IPS DF 6.9 (cell line): ENCODE results near the gene HOXD13.

Source experiments
- DNase-seq: peaks from one replicate; pipeline ENCODE4 v3.0.0-alpha.2; 2013; ENCODE audit warnings: low read depth, low spot score
- H3K27ac ChIP-seq: one replicate; pipeline ENCODE4 v1.5.1; 2013; ENCODE audit warnings: low read length, control low read depth
- H3K27me3 ChIP-seq: 2 replicates; pipeline ENCODE4 v1.6.1; 2013; ENCODE audit warnings: mild to moderate bottlenecking, low read length; ENCODE audit not compliant: control insufficient read depth, insufficient read depth
- H3K36me3 ChIP-seq: 2 replicates; pipeline ENCODE4 v1.6.1; 2013; ENCODE audit warnings: low read length; ENCODE audit not compliant: control insufficient read depth, insufficient read depth
- H3K4me1 ChIP-seq: 2 replicates; pipeline ENCODE4 v1.6.1; 2013; ENCODE audit warnings: low read length; ENCODE audit not compliant: control insufficient read depth, insufficient read depth
- H3K4me3 ChIP-seq: 2 replicates; pipeline ENCODE4 v1.5.1; 2013; ENCODE audit warnings: mild to moderate bottlenecking, low read length
- H3K9me3 ChIP-seq: 2 replicates; pipeline ENCODE4 v1.6.1; 2013; ENCODE audit warnings: low read length, inconsistent platforms; ENCODE audit not compliant: control insufficient read depth, insufficient read depth
- WGBS: extraction: QIAGEN DNeasy Blood & Tissue Kit; methylation state at CpG from one replicate; pipeline ENCODE4 v1.1.7; 2013; ENCODE audit warnings: mixed read lengths, missing lambda C conversion rate; ENCODE audit not compliant: insufficient read length, insufficient coverage; 5-methylcytosine and 5-hydroxymethylcytosine counted together

The HOXD13 gene

DNA sequence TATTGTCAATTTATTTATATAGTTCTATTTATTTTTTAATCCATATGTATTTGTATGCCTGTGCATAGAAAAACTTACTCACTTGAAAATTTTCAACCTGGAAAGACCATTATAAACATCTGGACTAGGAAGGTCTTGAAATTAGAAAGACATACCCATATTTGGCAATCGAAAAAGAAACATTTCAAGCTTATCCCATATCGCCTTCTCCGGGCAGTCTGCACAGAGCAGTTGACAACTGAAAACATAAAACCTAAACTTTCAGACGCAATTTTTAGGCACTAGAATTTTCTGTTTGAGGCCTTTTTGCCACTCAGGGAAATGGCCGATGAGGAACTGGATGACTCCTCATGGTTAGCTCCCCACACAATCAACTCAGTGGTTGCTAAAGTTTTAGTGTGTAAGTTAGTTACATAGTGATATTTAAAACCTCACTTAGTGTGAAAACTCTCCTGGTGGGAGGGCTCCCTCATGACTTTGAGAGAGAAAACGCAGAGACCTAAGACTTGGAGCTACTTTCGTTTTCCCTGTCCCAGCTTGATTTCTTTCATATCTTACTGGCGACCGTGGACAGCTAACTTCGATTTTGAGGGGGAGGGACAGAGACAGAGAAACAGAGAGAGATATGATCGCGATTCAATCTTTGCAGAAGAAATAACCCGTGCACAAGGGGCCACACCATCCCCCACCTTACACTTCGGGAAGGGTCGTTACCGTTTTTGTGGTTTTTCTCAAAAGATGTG is 3.9 kb downstream of the HOXD13 start:
- Histone ChIP-seq H3K27ac (no peak overlapping the region), H3K4me3 (no peak overlapping the region; the same call in 1 of the 2 replicates), H3K27me3 (peaks cover 71% of the 10 kb centered on the region), H3K4me1 (peaks cover 6% of the 10 kb centered on the region; the same call in 1 of the 2 replicates), H3K36me3 (no peaks in the 10 kb centered on the region), H3K9me3 (no peaks in the 10 kb centered on the region)
- DNase-seq, result no peak
- no CpG with 5 or more reads among the region's 16 CpGs for WGBS

DNA sequence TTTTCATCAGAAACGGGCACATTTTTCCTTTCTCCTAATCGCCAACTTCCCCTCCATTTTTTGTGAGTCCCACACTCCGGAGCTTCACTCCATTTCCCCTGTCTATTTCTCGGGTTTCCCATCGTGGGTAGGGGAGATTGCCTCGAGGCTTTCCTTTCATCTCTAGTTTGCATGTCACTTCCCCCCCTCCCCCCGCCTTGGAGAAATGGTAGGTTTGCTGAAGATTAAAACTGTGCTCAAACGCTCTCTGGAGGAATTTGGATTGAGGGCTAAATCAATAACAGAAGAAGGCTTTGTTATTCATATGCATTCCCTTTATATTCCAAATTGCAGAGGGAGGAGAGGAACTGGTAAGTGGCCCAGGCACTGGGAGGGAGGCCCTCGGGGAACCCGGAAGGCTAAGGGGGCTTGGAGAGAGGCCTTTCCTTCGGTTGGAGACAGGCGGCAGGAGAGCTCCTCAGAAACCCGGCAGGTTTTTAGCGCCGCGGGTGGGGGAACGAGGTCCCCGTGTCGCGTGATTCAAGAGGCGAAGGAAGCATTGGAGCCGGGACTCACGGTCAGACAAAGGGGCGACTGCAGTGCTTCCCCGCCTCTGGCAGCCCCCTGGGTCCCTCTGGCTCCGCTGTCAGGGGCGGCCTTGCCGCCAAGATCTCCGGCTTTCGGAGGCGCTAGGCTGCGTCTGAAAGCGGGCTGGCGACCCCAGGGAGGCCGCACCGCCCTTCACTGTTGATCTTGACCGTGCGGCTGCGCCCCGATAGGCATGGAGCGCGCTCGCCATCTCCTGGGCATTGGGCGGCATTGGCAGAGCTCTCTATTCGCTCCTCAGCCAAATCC is 4.7 kb downstream of the HOXD13 start:
- DNase-seq, result peak; percentile 87
- WGBS, result no CpG with 5 or more reads among the region's 45 CpGs
- Histone ChIP-seq H3K36me3 (no peaks in the 10 kb centered on the region), H3K4me3 (no peak overlapping the region; the same call in 1 of the 2 replicates), H3K27me3 (peaks cover 71% of the 10 kb centered on the region), H3K4me1 (peaks cover 6% of the 10 kb centered on the region; the same call in 1 of the 2 replicates), H3K9me3 (no peaks in the 10 kb centered on the region), H3K27ac (no peak overlapping the region)

DNA sequence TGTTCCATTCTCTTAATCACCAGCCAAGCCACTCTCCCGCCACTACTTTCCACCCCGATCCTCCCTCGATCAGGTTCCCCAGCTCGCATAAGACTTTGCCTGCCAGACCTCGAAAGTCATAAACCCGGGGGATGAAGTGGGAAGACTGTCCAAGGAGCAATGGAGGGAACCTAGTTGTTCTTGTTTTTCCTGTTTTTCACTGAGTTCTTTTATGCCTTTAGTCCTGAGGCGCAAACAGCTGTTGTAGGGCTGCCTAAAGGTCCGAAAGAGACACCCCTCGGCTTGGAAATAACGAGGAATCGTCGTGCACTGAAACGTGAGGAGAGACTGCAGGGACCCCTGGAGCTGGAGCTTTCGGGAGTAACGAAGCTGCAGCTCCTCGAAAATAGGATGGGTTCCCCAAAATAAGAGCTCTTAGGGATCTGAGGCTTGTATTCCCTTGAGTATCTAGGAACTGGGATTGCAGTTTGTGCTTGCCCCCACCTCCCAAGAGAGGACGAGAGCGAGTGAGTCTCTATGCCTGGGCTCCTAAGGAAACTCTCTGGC is 5.4 kb downstream of the HOXD13 start:
- Histone ChIP-seq H3K27me3 (peaks cover 78% of the 10 kb centered on the region), H3K4me3 (no peak overlapping the region), H3K4me1 (peaks cover 6% of the 10 kb centered on the region; the same call in 1 of the 2 replicates), H3K9me3 (no peaks in the 10 kb centered on the region), H3K27ac (no peak overlapping the region), H3K36me3 (no peaks in the 10 kb centered on the region)
- no peak for DNase-seq
- WGBS, result no CpG with 5 or more reads among the region's 18 CpGs

DNA sequence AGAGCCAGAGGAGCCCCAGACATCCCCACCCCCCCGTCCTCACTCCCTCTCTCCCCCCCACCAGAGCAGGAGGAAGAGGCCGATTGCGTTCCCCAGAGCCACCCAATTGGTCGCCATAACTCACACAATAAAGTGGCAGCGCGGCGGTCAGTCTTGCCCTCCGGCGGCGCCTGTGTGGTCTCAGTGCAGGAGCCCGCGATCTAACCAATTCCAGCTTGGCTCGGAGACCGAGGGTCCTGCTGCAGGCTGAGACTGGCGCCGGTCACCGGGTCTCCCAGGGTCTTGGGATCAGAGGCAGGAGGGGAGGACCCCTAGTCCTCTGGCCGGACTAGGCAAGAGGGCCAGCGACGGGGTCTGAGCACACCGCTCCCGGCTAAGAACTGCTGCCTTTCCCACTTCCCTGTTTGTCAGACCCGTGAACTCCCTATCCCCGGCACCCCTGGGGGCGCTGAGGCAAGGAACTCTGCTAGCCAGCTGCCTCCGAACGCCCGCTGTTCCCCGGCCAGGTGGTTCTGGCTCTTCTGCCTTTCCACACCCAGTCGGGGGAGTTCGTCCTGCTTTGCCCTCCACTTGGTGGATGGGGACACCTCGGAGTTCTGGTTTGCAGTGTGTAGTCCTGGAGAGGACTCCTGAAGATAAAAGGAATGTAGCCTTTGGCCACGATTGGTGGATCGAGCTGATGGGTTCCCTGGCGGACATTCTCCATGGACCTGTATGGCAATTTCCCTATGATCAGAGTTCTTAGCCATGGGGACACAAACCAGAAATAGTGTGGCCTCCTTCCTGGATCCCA is 6.0 kb downstream of the HOXD13 start:
- Histone ChIP-seq H3K27ac (no peak overlapping the region), H3K4me3 (no peak overlapping the region), H3K9me3 (no peaks in the 10 kb centered on the region), H3K36me3 (no peaks in the 10 kb centered on the region), H3K27me3 (peaks cover 79% of the 10 kb centered on the region), H3K4me1 (peaks cover 3% of the 10 kb centered on the region; the same call in 1 of the 2 replicates)
- DNase-seq, result no peak
- no CpG with 5 or more reads among the region's 35 CpGs for WGBS

DNA sequence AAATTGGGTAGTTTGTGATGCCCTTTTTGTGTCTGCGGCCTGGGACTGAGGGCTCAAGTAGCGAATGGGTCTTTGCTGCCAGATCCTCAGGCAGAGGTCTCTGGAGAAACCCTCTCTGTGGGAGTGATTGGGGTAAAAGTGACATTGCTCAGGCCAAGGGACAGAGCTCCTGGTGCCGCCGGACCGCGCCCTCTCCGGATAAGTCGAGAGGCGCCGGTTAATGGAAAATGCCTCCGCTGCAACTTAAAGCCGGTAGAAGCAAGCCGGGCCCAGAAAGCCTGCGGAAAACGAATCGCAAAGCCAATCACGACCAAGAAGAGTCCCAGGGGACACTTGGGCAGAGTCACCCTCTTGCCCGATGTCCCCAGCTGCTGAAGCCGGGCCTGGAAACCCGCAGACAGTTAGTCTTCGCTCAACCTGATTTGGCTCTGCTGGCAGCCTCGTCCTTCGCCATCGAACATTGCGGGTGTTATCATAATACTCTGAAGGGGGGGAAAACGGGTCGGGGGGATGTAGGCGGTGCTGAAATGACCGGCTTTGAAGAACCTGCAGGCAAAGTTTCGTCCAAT is 6.7 kb downstream of the HOXD13 start:
- DNase-seq, result no peak
- Histone ChIP-seq H3K4me3 (no peak overlapping the region), H3K27ac (no peak overlapping the region), H3K9me3 (no peaks in the 10 kb centered on the region), H3K36me3 (no peaks in the 10 kb centered on the region; the same call in 1 of the 2 replicates), H3K27me3 (peaks cover 79% of the 10 kb centered on the region), H3K4me1 (peaks cover 3% of the 10 kb centered on the region; the same call in 1 of the 2 replicates)
- WGBS, result no CpG with 5 or more reads among the region's 30 CpGs

DNA sequence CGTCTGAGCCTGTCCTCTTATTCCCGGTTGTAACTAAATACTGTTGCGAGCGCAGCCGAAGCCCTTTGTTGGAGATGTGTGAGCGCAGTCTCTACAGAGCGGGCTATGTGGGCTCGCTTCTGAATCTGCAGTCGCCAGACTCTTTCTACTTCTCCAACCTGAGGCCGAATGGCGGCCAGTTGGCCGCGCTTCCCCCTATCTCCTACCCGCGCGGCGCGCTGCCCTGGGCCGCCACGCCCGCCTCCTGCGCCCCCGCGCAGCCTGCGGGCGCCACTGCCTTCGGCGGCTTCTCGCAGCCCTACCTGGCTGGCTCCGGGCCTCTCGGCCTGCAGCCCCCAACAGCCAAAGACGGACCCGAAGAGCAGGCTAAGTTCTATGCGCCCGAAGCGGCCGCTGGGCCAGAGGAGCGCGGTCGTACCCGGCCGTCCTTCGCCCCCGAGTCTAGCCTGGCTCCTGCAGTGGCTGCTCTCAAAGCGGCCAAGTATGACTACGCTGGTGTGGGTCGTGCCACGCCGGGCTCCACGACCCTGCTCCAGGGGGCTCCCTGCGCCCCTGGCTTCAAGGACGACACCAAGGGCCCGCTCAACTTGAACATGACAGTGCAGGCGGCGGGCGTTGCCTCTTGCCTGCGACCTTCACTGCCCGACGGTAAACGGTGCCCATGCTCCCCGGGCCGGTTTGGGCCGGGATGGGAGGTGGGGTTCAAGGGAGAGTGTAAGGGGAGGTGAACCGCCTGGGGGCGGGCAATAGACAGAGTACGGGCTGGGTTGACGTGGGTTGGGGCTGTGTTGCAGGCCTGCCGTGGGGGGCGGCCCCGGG is 7.4 kb downstream of the HOXD13 start, which contains the start of gene HOXD12:
TSS of gene HOXD12 (plus strand) at position 68 of the 819 bp plus-strand sequence. CDS start at position 75, 7 bp downstream.
- H3K9me3 ChIP-seq, result no peaks in the 10 kb centered on the region
- H3K27ac ChIP-seq, result no peak within 1 kb of the TSS
- no CpG with 5 or more reads among the region's 70 CpGs for WGBS
- H3K4me3 ChIP-seq, result no peak within 1 kb of the TSS
- peaks cover 3% of the 10 kb centered on the region; the same call in 1 of the 2 replicates for H3K4me1 ChIP-seq
- no peak for DNase-seq
- H3K27me3 ChIP-seq, result peaks cover 80% of the 10 kb centered on the region
- no peaks in the 10 kb centered on the region; the same call in 1 of the 2 replicates for H3K36me3 ChIP-seq

DNA sequence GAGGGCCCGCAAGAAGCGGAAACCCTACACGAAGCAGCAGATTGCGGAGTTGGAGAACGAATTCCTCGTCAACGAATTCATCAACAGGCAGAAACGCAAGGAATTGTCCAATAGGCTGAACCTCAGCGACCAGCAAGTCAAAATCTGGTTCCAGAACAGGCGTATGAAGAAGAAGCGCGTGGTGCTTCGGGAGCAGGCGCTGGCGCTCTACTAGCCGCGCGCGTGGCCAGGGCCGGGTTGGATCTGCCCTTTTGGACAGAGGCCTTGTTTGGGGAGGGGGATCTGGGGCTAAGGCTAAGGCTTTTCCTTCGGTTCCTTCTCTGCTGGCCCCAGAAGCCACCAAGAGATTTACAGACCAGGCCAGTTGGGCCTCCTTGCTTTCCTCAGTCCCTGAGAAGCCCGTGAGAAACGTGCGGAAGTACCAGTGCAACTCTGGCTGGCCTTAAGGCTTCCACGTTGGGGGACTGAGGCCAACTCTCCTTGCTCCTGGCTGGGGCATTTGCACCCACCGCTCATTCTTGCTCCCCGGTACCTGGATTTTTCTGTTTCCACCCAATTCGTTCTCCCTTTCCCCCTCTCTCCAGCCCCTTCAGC is 8.1 kb downstream of the HOXD13 start:
- peaks cover 80% of the 10 kb centered on the region for H3K27me3 ChIP-seq
- WGBS, result no CpG with 5 or more reads among the region's 28 CpGs
- DNase-seq, result no peak
- no peaks in the 10 kb centered on the region for H3K9me3 ChIP-seq
- no peak overlapping the region for H3K27ac ChIP-seq
- H3K4me1 ChIP-seq, result peaks cover 5% of the 10 kb centered on the region
- no peak overlapping the region for H3K4me3 ChIP-seq
- H3K36me3 ChIP-seq, result no peaks in the 10 kb centered on the region; the same call in 1 of the 2 replicates

DNA sequence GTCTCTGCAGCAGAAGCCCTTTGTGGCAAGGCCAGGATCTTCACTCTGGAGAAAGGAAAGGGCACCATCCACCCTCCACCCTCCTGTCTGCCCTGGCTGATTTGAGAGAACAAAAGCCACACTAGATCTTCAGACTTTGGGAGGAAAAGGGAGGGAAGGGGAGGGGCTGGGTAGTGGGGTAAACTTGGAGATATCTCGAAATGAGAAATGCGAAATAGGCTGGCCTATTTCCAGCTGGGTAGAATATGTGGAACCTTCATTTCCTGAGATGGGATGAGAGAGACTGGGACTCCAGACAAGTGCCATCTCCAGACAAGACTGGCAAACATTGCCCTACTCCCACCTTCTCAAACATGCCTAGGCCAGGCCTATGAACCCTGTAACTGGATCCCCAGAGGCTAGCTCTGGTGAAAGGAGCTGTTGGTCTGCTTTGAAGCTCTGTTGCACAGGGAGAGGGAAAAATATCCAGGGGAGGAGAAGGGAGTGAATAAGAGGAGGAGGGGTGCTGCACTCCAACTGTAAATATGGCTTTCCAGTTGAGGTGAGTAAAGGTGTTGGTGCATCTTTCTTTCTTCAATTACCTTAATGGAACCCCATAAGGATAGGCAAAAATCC is 8.8 kb downstream of the HOXD13 start:
- H3K27me3 ChIP-seq, result peaks cover 87% of the 10 kb centered on the region
- no peak overlapping the region for H3K27ac ChIP-seq
- peaks cover 5% of the 10 kb centered on the region for H3K4me1 ChIP-seq
- no peak overlapping the region for H3K4me3 ChIP-seq
- DNase-seq, result no peak
- H3K36me3 ChIP-seq, result no peaks in the 10 kb centered on the region; the same call in 1 of the 2 replicates
- H3K9me3 ChIP-seq, result no peaks in the 10 kb centered on the region
- WGBS, result no CpG with 5 or more reads among the region's 2 CpGs
